Astrocyte of the cerebellum (primary cell): ENCODE results near the gene B4GALNT3.

Experiments
- DNase-seq: peaks from one replicate; pipeline ENCODE4 v3.0.0-alpha.2; 2011; ENCODE audit warnings: low read depth
- H3K4me3 ChIP-seq: 2 replicates; pipeline ENCODE4 v1.5.1; 2011; ENCODE audit warnings: mild to moderate bottlenecking, low read depth, low read length, moderate library complexity
- CTCF ChIP-seq: IDR thresholded peaks from 2 replicates; pipeline ENCODE4 v1.5.1; 2012; ENCODE audit warnings: low read length, low read depth, moderate library complexity, mild to moderate bottlenecking; ENCODE audit errors: missing control alignments
- in situ Hi-C: cut with HindIII; loops from 2 replicates; pipeline ENCODE4 v1.10.0; 2017; ENCODE audit warnings: low sequenced_read_pairs

Gene B4GALNT3

GRCh38 chr12:585062-586061 is 125.6 kb downstream of the B4GALNT3 start:
- in situ Hi-C loops: no loop called here
- no peak overlapping the region for H3K4me3 ChIP-seq
- no peak for TF ChIP-seq CTCF
- DNase-seq: no peak

- DNase-seq: no peak
- in situ Hi-C loops: no loop called here
- no peak overlapping the region for H3K4me3 ChIP-seq
- TF ChIP-seq CTCF: no peak
These were observed 126.8 kb downstream of the B4GALNT3 start for GRCh38 chr12:586318-587071.

- no peak for TF ChIP-seq CTCF
- in situ Hi-C loops: no loop called here
- no peak for DNase-seq
- H3K4me3 ChIP-seq: no peak overlapping the region
These were observed 127.6 kb downstream of the B4GALNT3 start for GRCh38 chr12:587132-588023.

- H3K4me3 ChIP-seq: no peak overlapping the region
- in situ Hi-C loops: no loop called here
- no peak for DNase-seq
- TF ChIP-seq CTCF: no peak
These were observed 128.2 kb downstream of the B4GALNT3 start for GRCh38 chr12:588024-588322.

GRCh38 chr12:588646-589045 is 128.9 kb downstream of the B4GALNT3 start:
- no peak for TF ChIP-seq CTCF
- DNase-seq: no peak
- in situ Hi-C loops: no loop called here
- H3K4me3 ChIP-seq: no peak overlapping the region

- no peak for TF ChIP-seq CTCF
- no peak for DNase-seq
- no peak overlapping the region for H3K4me3 ChIP-seq
- in situ Hi-C loops: no loop called here
These were observed 130.5 kb downstream of the B4GALNT3 start for GRCh38 chr12:590206-590750.
